ENCODE measurements around the gene ANKDD1A. TPM values are rescaled to one million over a fixed set of nuclear protein-coding genes. Genes with fewer than 3 reads are reported as not detected.

ANKDD1A gene
- total and polyA plus RNA-seq, 8 donors = 1.5 to 43.8 (median 5.2) TPM

DNA sequence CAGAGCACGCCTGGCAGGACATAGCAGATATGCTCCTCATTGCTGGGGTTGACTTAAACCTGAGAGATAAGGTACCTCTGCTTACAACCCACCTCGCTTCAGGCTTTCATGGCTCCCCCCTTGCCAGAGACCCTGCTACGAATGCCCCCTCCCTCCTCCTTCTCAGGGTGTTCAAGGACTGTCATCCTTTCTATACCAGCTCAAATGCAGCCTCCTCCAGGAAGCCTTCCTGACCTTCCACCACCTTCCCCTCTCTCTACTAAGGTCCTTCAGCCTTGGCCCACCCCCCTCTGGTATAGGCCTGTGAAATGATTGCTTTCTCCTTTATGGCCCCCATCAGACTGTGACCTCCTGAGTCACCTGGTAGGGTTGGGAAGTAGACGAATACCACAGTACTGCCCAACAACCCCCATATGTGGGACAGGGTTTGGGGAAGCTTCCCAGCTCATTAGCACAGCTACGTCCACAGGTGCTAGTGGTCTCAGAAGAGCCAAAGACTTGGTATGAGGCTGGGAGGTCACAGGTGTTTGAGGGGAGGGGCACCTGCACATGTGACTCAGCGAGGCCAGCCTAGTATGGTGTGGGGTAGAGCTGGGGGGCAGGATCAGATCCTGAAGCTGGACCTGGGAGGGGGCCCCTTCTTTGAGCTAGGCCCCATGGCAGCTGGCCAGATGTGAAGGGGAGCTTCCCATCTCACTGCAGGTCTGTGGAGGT lies 32.0 kb downstream of the ANKDD1A start:
- peaks cover 0 to 3% (median 0%) of the 10 kb centered on the region in 4 donors for H3K36me3 ChIP-seq
- H3K9me3 ChIP-seq = no peaks in the 10 kb centered on the region
- no peaks in the 10 kb centered on the region for H3K27me3 ChIP-seq
- H3K4me1 ChIP-seq = no peaks in the 10 kb centered on the region
- no peak overlapping the region for H3K4me3 ChIP-seq
- TF ChIP-seq POLR2AphosphoS5 (IDR thresholded peaks at IDR 0.05) (no peak), EP300 (IDR thresholded peaks at IDR 0.05) (no peak), POLR2A (IDR thresholded peaks at IDR 0.05) (no peak)
- TF ChIP-seq, protein P1, sequence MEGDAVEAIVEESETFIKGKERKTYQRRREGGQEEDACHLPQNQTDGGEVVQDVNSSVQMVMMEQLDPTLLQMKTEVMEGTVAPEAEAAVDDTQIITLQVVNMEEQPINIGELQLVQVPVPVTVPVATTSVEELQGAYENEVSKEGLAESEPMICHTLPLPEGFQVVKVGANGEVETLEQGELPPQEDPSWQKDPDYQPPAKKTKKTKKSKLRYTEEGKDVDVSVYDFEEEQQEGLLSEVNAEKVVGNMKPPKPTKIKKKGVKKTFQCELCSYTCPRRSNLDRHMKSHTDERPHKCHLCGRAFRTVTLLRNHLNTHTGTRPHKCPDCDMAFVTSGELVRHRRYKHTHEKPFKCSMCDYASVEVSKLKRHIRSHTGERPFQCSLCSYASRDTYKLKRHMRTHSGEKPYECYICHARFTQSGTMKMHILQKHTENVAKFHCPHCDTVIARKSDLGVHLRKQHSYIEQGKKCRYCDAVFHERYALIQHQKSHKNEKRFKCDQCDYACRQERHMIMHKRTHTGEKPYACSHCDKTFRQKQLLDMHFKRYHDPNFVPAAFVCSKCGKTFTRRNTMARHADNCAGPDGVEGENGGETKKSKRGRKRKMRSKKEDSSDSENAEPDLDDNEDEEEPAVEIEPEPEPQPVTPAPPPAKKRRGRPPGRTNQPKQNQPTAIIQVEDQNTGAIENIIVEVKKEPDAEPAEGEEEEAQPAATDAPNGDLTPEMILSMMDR (IDR thresholded peaks at IDR 0.05) = no peak
- no peak overlapping the region for H3K27ac ChIP-seq
- intact Hi-C loops (cut with DNase I; ENCODE audit: low total_unique reads) = no loop called here
- no peak for DNase-seq
- WGBS, 5 donors = 73 to 90% (median 83%) methylated on average over 6 of the region's 6 CpGs

GRCh38 chr15:64944961-64945360 lies 33.3 kb downstream of the ANKDD1A start:
- H3K36me3 ChIP-seq = peaks cover 0 to 6% (median 2%) of the 10 kb centered on the region in 4 donors
- no peak for TF ChIP-seq EP300 (IDR thresholded peaks at IDR 0.05)
- TF ChIP-seq POLR2AphosphoS5 (IDR thresholded peaks at IDR 0.05) = no peak
- no peak for TF ChIP-seq POLR2A (IDR thresholded peaks at IDR 0.05)
- TF ChIP-seq, protein P1 (IDR thresholded peaks at IDR 0.05) = no peak
- WGBS, 5 donors = 68 to 85% (median 69%) methylated on average over 3 to 4 of the region's 4 CpGs
- H3K27me3 ChIP-seq = no peaks in the 10 kb centered on the region
- no peak for DNase-seq
- no peak overlapping the region for H3K4me3 ChIP-seq
- H3K27ac ChIP-seq = no peak overlapping the region
- intact Hi-C loops (cut with DNase I; ENCODE audit: low total_unique reads) = no loop called here
- no peaks in the 10 kb centered on the region for H3K9me3 ChIP-seq
- H3K4me1 ChIP-seq = no peaks in the 10 kb centered on the region

DNA sequence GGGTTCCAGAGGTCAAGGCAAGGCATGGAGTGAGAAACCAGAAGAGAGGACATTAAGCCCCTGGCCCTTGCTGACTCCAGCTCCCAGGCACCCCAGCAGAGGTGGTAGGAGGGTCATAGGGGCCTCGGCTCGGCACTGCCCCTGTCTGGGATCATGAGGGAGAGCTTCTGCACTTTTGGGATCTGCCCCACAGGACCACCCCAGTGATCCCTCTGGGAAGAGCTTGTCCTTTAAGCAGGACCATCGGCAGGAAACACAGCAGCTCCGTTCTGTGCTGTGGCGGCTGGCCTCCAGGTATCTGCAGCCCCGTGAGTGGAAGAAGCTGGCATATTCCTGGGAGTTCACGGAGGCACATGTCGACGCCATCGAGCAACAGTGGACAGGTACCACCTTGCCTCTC lies 35.5 kb downstream of the ANKDD1A start:
- Histone ChIP-seq H3K36me3 (peaks cover 0 to 11% (median 2%) of the 10 kb centered on the region in 4 donors), H3K27me3 (no peaks in the 10 kb centered on the region), H3K9me3 (no peaks in the 10 kb centered on the region), H3K27ac (no peak overlapping the region), H3K4me1 (no peaks in the 10 kb centered on the region), H3K4me3 (no peak overlapping the region)
- intact Hi-C loops (cut with DNase I; ENCODE audit: low total_unique reads) = no loop called here
- TF ChIP-seq POLR2A (IDR thresholded peaks at IDR 0.05) (no peak), POLR2AphosphoS5 (IDR thresholded peaks at IDR 0.05) (no peak), EP300 (IDR thresholded peaks at IDR 0.05) (no peak)
- TF ChIP-seq, protein P1 (IDR thresholded peaks at IDR 0.05) = no peak
- WGBS, 5 donors = 86 to 98% (median 89%) methylated on average over 8 to 10 of the region's 10 CpGs
- no peak for DNase-seq

GRCh38 chr15:64948916-64949315 lies 37.2 kb downstream of the ANKDD1A start:
- H3K36me3 ChIP-seq = peaks cover 0 to 11% (median 2%) of the 10 kb centered on the region in 4 donors
- no peak for TF ChIP-seq EP300 (IDR thresholded peaks at IDR 0.05)
- no peak for TF ChIP-seq POLR2AphosphoS5 (IDR thresholded peaks at IDR 0.05)
- TF ChIP-seq, protein P1 (IDR thresholded peaks at IDR 0.05) = no peak
- TF ChIP-seq POLR2A (IDR thresholded peaks at IDR 0.05) = no peak
- no peaks in the 10 kb centered on the region for H3K9me3 ChIP-seq
- intact Hi-C loops (cut with DNase I; ENCODE audit: low total_unique reads) = no loop called here
- H3K4me1 ChIP-seq = no peaks in the 10 kb centered on the region
- H3K4me3 ChIP-seq = no peak overlapping the region
- H3K27ac ChIP-seq = no peak overlapping the region
- H3K27me3 ChIP-seq = no peaks in the 10 kb centered on the region
- WGBS, 5 donors = 58 to 63% (median 59%) methylated on average over 9 of the region's 9 CpGs
- DNase-seq = no peak

Measured in stomach (tissue), 9 donors.